Activated T-cell treated with anti-CD3 and anti-CD28 coated beads for 24 hours (primary cell): ENCODE data around the gene PGM1.

Experiments used
- DNase-seq: peaks from one replicate; pipeline ENCODE4 v3.0.0-alpha.2; 2020; ENCODE audit warnings: low read depth

The PGM1 gene

GRCh38 chr1:63633281-63633680 is 40.1 kb downstream of the PGM1 start:
- DNase-seq: no peak

- DNase-seq: no peak
Observed at GRCh38 chr1:63634471-63634870, 41.3 kb downstream of the PGM1 start.

GRCh38 chr1:63635681-63636080 is 42.5 kb downstream of the PGM1 start:
- no peak for DNase-seq

GRCh38 chr1:63636192-63637105 is 43.2 kb downstream of the PGM1 start:
- DNase-seq: no peak

GRCh38 chr1:63638471-63638870 is 45.3 kb downstream of the PGM1 start:
- no peak for DNase-seq

GRCh38 chr1:63638875-63639274 is 45.7 kb downstream of the PGM1 start:
- no peak for DNase-seq

- no peak for DNase-seq
Observed at GRCh38 chr1:63640633-63641567, 47.7 kb downstream of the PGM1 start.

- DNase-seq: no peak
Observed at GRCh38 chr1:63641615-63642014, 48.4 kb downstream of the PGM1 start.

- no peak for DNase-seq
Observed at GRCh38 chr1:63642901-63643300, 49.7 kb downstream of the PGM1 start.

- DNase-seq: no peak
Observed at GRCh38 chr1:63643517-63643916, 50.3 kb downstream of the PGM1 start.

GRCh38 chr1:63643926-63644325 is 50.7 kb downstream of the PGM1 start:
- no peak for DNase-seq

GRCh38 chr1:63645317-63645716 is 52.1 kb downstream of the PGM1 start:
- no peak for DNase-seq

GRCh38 chr1:63648689-63649088 is 55.5 kb downstream of the PGM1 start:
- no peak for DNase-seq

- peak; percentile 13 for DNase-seq
Observed at GRCh38 chr1:63651161-63651701, 58.0 kb downstream of the PGM1 start.

- no peak for DNase-seq
Observed at GRCh38 chr1:63653976-63654375, 60.8 kb downstream of the PGM1 start.

- no peak for DNase-seq
Observed at GRCh38 chr1:63659448-63659847, 66.2 kb downstream of the PGM1 start.

GRCh38 chr1:63662056-63662836 is 69.0 kb downstream of the PGM1 start:
- no peak for DNase-seq

- DNase-seq: no peak
Observed at GRCh38 chr1:63662841-63663240, 69.6 kb downstream of the PGM1 start.

GRCh38 chr1:63663301-63663700 is 70.1 kb downstream of the PGM1 start:
- no peak for DNase-seq

GRCh38 chr1:63663873-63664272 is 70.7 kb downstream of the PGM1 start:
- no peak for DNase-seq

- no peak for DNase-seq
Observed at GRCh38 chr1:63664742-63665141, 71.5 kb downstream of the PGM1 start.

- no peak for DNase-seq
Observed at GRCh38 chr1:63665410-63665809, 72.2 kb downstream of the PGM1 start.
